Measurements from ENCODE around the gene SRSF4.

The SRSF4 gene

DNA sequence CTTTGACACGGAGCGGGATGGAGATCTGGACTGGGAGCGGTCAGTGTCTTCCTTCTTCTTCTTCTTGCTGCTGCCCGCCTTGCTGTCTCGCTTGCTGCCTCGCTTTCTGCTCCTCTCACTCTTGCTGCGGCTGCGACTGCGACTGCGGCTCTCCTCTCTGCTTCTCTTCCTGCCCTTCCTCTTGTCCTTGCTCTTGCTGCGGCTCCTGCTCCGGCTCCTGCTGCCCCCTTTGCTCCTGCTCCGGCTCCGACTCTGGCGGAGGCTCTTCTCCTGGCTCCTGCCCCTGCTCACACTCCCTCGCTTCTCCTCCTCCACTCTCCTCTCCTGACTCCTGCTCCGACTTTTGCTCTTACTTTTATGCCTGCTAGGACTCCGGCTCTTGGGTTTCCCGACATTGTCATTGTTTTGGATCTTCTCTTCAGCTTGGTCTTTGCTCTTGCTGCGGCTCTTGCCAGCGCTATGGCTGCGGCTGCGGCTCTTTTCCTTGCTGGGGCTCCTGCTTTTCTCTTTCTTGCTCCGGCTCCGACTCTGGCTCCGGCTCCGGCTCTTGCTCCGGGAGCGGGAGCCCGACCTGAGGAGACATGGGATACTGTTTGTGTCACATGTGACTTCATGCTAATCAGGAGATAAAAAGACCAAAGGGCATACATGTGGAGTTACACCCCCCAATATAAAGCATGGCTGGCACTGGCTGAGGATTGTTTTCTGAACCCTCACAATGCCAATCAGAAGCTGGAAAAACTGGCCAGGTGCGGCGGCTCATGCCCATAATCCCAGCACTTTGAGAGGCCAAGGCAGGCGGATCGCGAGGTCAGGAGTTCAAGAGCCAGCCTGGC, 32.8 kb downstream of the SRSF4 start:
- H3K27me3 ChIP-seq (ENCODE audit: control insufficient read depth, low read length) = no peaks in the 10 kb centered on the region
- H3K79me2 ChIP-seq (ENCODE audit: control insufficient read depth, low read length) = peaks cover 2% of the 10 kb centered on the region; the same call in 1 of the 2 replicates
- no peak overlapping the region for H3K4me2 ChIP-seq (ENCODE audit: low read length)
- no peak overlapping the region for H3K4me3 ChIP-seq (ENCODE audit: low read length)
- peaks cover 78% of the 10 kb centered on the region for H3K36me3 ChIP-seq (ENCODE audit: control insufficient read depth, low read length)
- no peaks in the 10 kb centered on the region for H3K9me3 ChIP-seq (ENCODE audit: control insufficient read depth, insufficient read depth, low read length)
- H3K4me1 ChIP-seq (ENCODE audit: control insufficient read depth, low read length) = peaks cover 3% of the 10 kb centered on the region; the same call in 1 of the 2 replicates
- H3F3A ChIP-seq (ENCODE audit: control insufficient read depth, insufficient read depth) = 0 out of 2 replicates have a peak, but pooled peaks cover 2% of the 10 kb centered on the region
- no peaks in the 10 kb centered on the region for H3K9me2 ChIP-seq (replicated peaks; ENCODE audit: control insufficient read depth, low read length)
- TF ChIP-seq, protein P1, sequence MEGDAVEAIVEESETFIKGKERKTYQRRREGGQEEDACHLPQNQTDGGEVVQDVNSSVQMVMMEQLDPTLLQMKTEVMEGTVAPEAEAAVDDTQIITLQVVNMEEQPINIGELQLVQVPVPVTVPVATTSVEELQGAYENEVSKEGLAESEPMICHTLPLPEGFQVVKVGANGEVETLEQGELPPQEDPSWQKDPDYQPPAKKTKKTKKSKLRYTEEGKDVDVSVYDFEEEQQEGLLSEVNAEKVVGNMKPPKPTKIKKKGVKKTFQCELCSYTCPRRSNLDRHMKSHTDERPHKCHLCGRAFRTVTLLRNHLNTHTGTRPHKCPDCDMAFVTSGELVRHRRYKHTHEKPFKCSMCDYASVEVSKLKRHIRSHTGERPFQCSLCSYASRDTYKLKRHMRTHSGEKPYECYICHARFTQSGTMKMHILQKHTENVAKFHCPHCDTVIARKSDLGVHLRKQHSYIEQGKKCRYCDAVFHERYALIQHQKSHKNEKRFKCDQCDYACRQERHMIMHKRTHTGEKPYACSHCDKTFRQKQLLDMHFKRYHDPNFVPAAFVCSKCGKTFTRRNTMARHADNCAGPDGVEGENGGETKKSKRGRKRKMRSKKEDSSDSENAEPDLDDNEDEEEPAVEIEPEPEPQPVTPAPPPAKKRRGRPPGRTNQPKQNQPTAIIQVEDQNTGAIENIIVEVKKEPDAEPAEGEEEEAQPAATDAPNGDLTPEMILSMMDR (IDR thresholded peaks at IDR 0.05; ENCODE audit: low read depth, low read length, poor library complexity, severe bottlenecking) = no peak
- no peak for TF ChIP-seq EZH2phosphoT487 (IDR thresholded peaks at IDR 0.05; ENCODE audit: borderline replicate concordance, low read length)
- H4K20me1 ChIP-seq (ENCODE audit: control insufficient read depth, insufficient read depth, low read depth, low read length) = peaks cover 3% of the 10 kb centered on the region; the same call in 1 of the 2 replicates
- no peak overlapping the region for H3K27ac ChIP-seq (ENCODE audit: low read depth, low read length)

DNA sequence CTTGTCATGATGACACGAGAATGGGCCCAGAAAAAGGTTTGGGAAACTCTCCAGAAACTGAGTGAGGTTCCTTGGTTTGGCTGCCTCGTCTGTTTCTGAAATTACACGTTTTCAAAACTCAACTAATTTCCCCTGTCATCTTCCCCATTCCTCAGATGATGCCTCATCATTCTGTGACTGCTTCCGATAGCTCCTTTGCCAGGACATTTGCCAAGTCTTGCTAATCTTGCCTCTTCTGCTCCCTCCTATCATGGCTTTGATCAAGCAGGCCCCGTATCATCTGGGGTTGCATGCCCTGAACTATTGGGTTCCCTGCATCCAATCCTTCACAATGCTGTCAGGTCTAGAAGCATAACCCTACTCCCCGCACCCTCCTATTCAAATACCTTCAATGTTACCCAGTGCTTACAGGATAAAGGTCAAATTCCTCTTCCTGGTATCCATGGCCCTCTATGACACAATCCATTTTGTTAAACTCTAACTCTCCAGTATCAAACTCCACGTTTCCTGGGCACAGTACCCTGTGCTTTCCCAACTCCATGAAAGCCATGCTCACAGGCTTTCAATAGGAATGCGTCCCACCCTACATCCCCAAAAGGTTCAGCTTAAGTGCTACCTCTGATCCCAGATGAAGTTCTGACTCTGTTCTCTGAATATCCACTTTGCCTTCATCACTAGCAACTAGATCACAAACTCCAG, 35.8 kb downstream of the SRSF4 start:
- no peaks in the 10 kb centered on the region for H4K20me1 ChIP-seq (ENCODE audit: control insufficient read depth, insufficient read depth, low read depth, low read length)
- no peak overlapping the region for H3K27ac ChIP-seq (ENCODE audit: low read depth, low read length)
- peaks cover 18% of the 10 kb centered on the region for H3K4me1 ChIP-seq (ENCODE audit: control insufficient read depth, low read length)

DNA sequence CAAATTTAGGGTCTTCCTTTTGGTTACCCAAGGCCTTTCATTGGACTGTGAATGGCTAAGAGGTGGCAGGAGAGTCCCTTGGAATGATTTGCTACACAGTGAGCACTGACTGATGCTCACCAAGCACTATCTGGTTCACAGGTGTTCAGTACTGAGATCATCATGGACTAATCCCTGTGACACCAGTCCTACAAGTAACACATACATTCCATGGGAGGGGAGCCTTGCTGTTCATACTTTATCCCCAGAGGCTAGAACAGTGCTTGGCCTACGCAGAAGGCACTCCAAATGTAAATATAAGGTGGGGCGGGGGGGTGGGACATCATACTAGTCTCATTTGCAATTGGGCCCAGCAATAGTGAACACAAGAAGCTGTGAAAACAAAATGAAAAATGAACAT, 37.5 kb downstream of the SRSF4 start:
- no peaks in the 10 kb centered on the region for H3K79me2 ChIP-seq (ENCODE audit: control insufficient read depth, low read length)
- H3F3A ChIP-seq (ENCODE audit: control insufficient read depth, insufficient read depth) = 0 out of 2 replicates have a peak, but pooled peaks cover 7% of the 10 kb centered on the region
- H4K20me1 ChIP-seq (ENCODE audit: control insufficient read depth, insufficient read depth, low read depth, low read length) = no peaks in the 10 kb centered on the region
- H3K27me3 ChIP-seq (ENCODE audit: control insufficient read depth, low read length) = no peaks in the 10 kb centered on the region
- peaks cover 18% of the 10 kb centered on the region for H3K4me1 ChIP-seq (ENCODE audit: control insufficient read depth, low read length)
- H3K27ac ChIP-seq (ENCODE audit: low read depth, low read length) = no peak overlapping the region
- no peak for TF ChIP-seq EZH2phosphoT487 (IDR thresholded peaks at IDR 0.05; ENCODE audit: borderline replicate concordance, low read length)
- TF ChIP-seq, protein P1 (IDR thresholded peaks at IDR 0.05; ENCODE audit: low read depth, low read length, poor library complexity, severe bottlenecking) = no peak
- peaks cover 36% of the 10 kb centered on the region for H3K36me3 ChIP-seq (ENCODE audit: control insufficient read depth, low read length)
- H3K9me2 ChIP-seq (replicated peaks; ENCODE audit: control insufficient read depth, low read length) = no peaks in the 10 kb centered on the region
- H3K4me3 ChIP-seq (ENCODE audit: low read length) = no peak overlapping the region
- no peaks in the 10 kb centered on the region for H3K9me3 ChIP-seq (ENCODE audit: control insufficient read depth, insufficient read depth, low read length)
- no peak overlapping the region for H3K4me2 ChIP-seq (ENCODE audit: low read length)

More for the DNA sequence above, 35.8 kb downstream of the SRSF4 start:
- Histone ChIP-seq H3F3A (ENCODE audit: control insufficient read depth, insufficient read depth) (0 out of 2 replicates have a peak, but pooled peaks cover 7% of the 10 kb centered on the region), H3K27me3 (ENCODE audit: control insufficient read depth, low read length) (no peaks in the 10 kb centered on the region), H3K9me2 (replicated peaks; ENCODE audit: control insufficient read depth, low read length) (no peaks in the 10 kb centered on the region), H3K4me2 (ENCODE audit: low read length) (no peak overlapping the region), H3K79me2 (ENCODE audit: control insufficient read depth, low read length) (peaks cover 2% of the 10 kb centered on the region; the same call in 1 of the 2 replicates), H3K9me3 (ENCODE audit: control insufficient read depth, insufficient read depth, low read length) (no peaks in the 10 kb centered on the region), H3K4me3 (ENCODE audit: low read length) (no peak overlapping the region), H3K36me3 (ENCODE audit: control insufficient read depth, low read length) (peaks cover 49% of the 10 kb centered on the region)
- TF ChIP-seq, protein P1 (IDR thresholded peaks at IDR 0.05; ENCODE audit: low read depth, low read length, poor library complexity, severe bottlenecking) = no peak
- no peak for TF ChIP-seq EZH2phosphoT487 (IDR thresholded peaks at IDR 0.05; ENCODE audit: borderline replicate concordance, low read length)
